Measurements from ENCODE around the gene JUNB. TPM values are rescaled to one million over a fixed set of nuclear protein-coding genes. Genes with fewer than 3 reads are reported as not detected.

Gene JUNB
- 28.0 and 50.4 TPM in 2 replicates for total RNA-seq

DNA sequence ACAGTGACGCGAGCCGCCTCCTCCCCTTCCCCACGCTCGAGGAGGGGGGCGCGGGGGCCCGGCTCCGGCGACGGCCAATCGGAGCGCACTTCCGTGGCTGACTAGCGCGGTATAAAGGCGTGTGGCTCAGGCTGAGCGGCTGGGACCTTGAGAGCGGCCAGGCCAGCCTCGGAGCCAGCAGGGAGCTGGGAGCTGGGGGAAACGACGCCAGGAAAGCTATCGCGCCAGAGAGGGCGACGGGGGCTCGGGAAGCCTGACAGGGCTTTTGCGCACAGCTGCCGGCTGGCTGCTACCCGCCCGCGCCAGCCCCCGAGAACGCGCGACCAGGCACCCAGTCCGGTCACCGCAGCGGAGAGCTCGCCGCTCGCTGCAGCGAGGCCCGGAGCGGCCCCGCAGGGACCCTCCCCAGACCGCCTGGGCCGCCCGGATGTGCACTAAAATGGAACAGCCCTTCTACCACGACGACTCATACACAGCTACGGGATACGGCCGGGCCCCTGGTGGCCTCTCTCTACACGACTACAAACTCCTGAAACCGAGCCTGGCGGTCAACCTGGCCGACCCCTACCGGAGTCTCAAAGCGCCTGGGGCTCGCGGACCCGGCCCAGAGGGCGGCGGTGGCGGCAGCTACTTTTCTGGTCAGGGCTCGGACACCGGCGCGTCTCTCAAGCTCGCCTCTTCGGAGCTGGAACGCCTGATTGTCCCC, at the start of gene JUNB:
Gene JUNB, plus strand, starts transcription at position 142 of the 706 bp plus-strand sequence. Its CDS starts 286 bp downstream, at position 428.

DNA sequence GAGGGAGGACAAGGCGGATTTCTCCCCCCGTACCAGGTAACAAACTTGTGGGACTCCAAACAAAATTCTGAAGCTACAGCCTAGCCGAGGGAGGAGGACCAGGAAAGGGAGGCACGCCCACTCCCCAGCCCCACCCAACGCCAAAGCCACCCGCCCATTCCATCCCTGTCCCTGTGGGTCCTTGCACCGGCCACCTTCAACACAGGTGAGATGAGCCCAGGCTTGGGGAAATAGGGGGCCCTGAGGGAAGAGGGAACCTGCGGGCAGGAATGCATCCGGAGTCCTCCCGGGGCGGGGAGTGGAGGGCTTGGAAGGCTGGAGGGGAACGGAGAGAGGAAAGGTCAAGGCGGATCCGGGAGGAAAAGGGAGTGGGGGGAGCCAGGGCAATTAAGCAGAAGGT, 39.7 kb upstream of the JUNB start, which contains the start of gene BEST2:
Gene BEST2, plus strand, starts transcription at position 157 of the 400 bp plus-strand sequence. CDS start 802 bp downstream, outside the sequence.

GRCh38 chr19:12774588-12775555, 16.4 kb upstream of the JUNB start, which contains the start of gene HOOK2:
TSS of gene HOOK2 (minus strand) at chr19:12775552. CDS start at chr19:12775449, 103 bp downstream.

GRCh38 chr19:12801466-12802266, 10.4 kb downstream of the JUNB start, which contains the start of the genes PRDX2 and THSD8:
TSS of gene PRDX2 (minus strand) at chr19:12801800. CDS start at chr19:12801261, 539 bp downstream.
TSS of gene THSD8 (plus strand) at chr19:12802069. CDS start at chr19:12802072, 3 bp downstream.

DNA sequence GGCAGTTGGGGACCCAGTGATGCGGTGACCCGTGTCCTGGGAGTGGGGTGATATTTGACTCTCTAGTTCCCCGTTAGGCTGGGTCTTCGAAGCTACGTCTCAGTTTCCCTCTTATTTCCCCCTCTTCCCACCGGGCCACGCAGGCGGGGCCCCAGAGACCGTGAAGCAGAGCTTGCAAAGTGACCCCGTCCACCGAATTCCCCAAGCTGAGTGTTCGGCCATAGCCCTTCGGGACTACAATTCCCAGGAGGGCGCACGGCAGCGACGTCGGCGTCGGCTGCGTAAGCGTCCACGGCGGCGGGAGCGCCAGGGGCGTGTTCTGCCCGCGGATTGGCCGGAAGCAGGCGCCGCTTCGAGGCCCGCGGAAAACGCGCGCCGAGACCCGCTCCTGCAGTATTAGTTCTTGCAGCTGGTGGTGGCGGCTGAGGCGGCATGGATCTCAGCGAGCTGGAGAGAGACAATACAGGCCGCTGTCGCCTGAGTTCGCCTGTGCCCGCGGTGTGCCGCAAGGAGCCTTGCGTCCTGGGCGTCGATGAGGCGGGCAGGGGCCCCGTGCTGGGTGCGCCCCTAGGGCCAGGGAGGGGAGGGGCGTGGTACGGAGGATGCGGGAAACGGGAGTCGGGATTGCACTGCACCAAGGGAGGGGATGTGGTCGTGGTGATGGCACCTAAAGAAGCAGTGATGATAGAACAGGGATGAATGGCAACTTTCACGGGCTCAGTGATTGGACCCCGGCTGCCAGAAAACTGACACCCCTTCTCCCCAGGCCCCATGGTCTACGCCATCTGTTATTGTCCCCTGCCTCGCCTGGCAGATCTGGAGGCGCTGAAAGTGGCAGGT, 15.2 kb downstream of the JUNB start, which contains the start of gene RNASEH2A:
Gene RNASEH2A, plus strand, starts transcription at position 343 of the 840 bp plus-strand sequence. Its CDS starts 90 bp downstream, at position 433.

DNA sequence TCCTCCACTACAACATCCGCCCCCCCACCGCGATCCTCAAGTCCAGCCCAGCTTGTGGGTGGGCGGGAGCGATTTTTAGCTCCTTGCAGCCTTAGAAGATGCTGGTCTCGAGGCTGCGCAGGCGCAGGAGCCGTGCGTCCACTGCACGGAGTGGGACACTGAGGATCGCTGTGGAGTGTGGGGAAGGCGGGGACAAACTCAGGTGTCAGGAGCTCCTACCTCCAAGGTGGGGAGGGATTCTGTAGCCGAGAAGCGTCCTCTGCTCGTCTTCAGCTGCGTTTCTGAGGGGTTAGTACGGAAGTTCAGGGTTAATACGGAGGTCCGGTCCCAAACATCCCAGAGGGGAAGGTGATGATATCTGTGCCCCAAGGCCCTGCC, 43.3 kb downstream of the JUNB start, which contains the start of gene RTBDN:
Gene RTBDN, minus strand, starts transcription at position 14 of the 378 bp plus-strand sequence. CDS start 4,600 bp downstream, outside the sequence.

DNA sequence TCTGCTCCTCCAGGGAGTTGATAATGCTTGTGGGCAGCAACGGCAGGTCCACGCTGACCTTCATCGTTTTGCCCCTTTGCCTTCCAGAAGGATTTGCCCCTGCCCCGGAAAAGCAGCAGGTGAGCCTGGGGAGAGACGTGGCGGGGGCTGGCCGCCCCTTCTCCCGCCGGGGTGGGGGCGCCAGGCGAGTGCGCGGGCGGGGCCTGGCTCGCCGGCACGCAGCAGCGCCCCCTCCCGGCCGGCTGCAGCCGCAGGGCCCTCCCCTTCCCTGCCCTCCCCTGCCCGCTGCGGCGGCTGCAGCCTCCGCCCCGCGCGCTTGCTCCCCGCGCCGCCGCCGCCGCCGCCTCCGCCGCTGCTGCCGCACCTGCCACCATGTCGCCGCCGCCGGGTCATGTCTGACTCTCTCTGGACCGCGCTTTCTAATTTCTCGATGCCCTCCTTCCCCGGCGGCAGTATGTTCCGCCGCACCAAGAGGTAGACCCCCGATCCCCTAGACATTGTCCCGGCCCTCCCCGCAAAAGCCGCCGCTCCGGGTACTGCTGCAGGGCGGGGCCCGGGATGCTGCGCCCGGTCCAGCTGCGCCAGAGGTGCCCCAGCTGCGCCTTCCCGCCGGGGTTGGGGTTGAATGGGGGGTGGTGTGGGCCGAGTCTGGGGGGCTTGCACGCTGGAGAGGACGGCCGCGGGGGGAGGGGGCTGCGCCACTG, 47.0 kb downstream of the JUNB start, which contains the start of gene MAST1:
Gene MAST1, plus strand, starts transcription at position 334 of the 704 bp plus-strand sequence. Its CDS starts 58 bp downstream, at position 392.

Other genes with a start within 250 kb of the JUNB start
- 7.4 and 8.1 TPM in 2 replicates for gene ZNF564, start 240.0 kb upstream of the JUNB start, total RNA-seq
- 5.5 and 7.1 TPM in 2 replicates for gene ZNF490, start 180.7 kb upstream of the JUNB start, total RNA-seq
- gene ZNF791, start 180.6 kb upstream of the JUNB start, total RNA-seq = 13.1 and 13.3 TPM in 2 replicates
- 26.6 and 33.1 TPM in 2 replicates for gene MAN2B1, start 124.7 kb upstream of the JUNB start, total RNA-seq
- gene WDR83, start 124.7 kb upstream of the JUNB start, total RNA-seq = 9.5 and 11.8 TPM in 2 replicates
- gene DHPS, start 109.6 kb upstream of the JUNB start, total RNA-seq = 47.1 and 64.1 TPM in 2 replicates
- not detected in 2 replicates for gene GNG14, start 103.5 kb upstream of the JUNB start, total RNA-seq
- 5.6 and 9.3 TPM in 2 replicates for gene FBXW9, start 94.9 kb upstream of the JUNB start, total RNA-seq
- gene TNPO2, start 67.6 kb upstream of the JUNB start, total RNA-seq = 29.8 and 31.5 TPM in 2 replicates
- 149 and 154 TPM in 2 replicates for gene TRIR, start 56.8 kb upstream of the JUNB start, total RNA-seq
- 96.2 and 110 TPM in 2 replicates for gene GET3, start 54.0 kb upstream of the JUNB start, total RNA-seq
- not detected in 2 replicates for gene BEST2, start 39.7 kb upstream of the JUNB start, total RNA-seq
- 11.7 and 17.2 TPM in 2 replicates for gene HOOK2, start 15.9 kb upstream of the JUNB start, total RNA-seq
- gene PRDX2, start 10.3 kb downstream of the JUNB start, total RNA-seq = 224 and 246 TPM in 2 replicates
- gene THSD8, start 10.6 kb downstream of the JUNB start, total RNA-seq = not detected in 2 replicates
- gene RNASEH2A, start 15.1 kb downstream of the JUNB start, total RNA-seq = 18.4 and 35.4 TPM in 2 replicates
- gene RTBDN, start 43.1 kb downstream of the JUNB start, total RNA-seq = not detected in 2 replicates
- gene MAST1, start 47.0 kb downstream of the JUNB start, total RNA-seq = 0.09 and 0.36 TPM in 2 replicates
- gene DNASE2, start 90.0 kb downstream of the JUNB start, total RNA-seq = 11.1 and 18.9 TPM in 2 replicates
- not detected in 2 replicates for gene KLF1, start 95.7 kb downstream of the JUNB start, total RNA-seq
- gene GCDH, start 99.7 kb downstream of the JUNB start, total RNA-seq = 16.5 and 22.1 TPM in 2 replicates
- gene SYCE2, start 127.8 kb downstream of the JUNB start, total RNA-seq = 0.09 TPM in 1 of 2 replicates, not detected in the other
- 54.9 and 57.3 TPM in 2 replicates for gene FARSA, start 142.2 kb downstream of the JUNB start, total RNA-seq
- gene CALR, start 147.1 kb downstream of the JUNB start, total RNA-seq = 1,479 and 1,611 TPM in 2 replicates
- 59.1 and 98.8 TPM in 2 replicates for gene RAD23A, start 154.4 kb downstream of the JUNB start, total RNA-seq
- 31.3 and 32.6 TPM in 2 replicates for gene GADD45GIP1, start 165.7 kb downstream of the JUNB start, total RNA-seq
- gene DAND5, start 178.1 kb downstream of the JUNB start, total RNA-seq = 0.09 TPM in 1 of 2 replicates, not detected in the other
- gene NFIX, start 204.0 kb downstream of the JUNB start, total RNA-seq = 8.1 and 21.8 TPM in 2 replicates

Measured in endothelial cell of coronary artery (primary cell).